PFSK-1 (cell line): ENCODE data around the gene SLITRK4.

ENCODE experiments used
- FOXP2 ChIP-seq: optimal IDR thresholded peaks from 2 replicates; pipeline ENCODE3; 2011; ENCODE audit warnings: borderline replicate concordance, control low read depth, inconsistent platforms; ENCODE audit not compliant: insufficient read depth; ENCODE audit errors: extremely low read length, extremely low read depth
- POLR2AphosphoS5 ChIP-seq: IDR thresholded peaks from 2 replicates; pipeline ENCODE4 v1.6.1; 2012; ENCODE audit warnings: low read depth, mild to moderate bottlenecking, control low read depth, low read length, moderate library complexity
- REST ChIP-seq, 2 experiments: IDR thresholded peaks; 2 replicates each; pipeline versions ENCODE4 v1.6.1 to v1.8.0; 2011 to 2012; ENCODE audit warnings: low read depth in 2 of 2, low read length in 2 of 2, control low read depth in 1 of 2, inconsistent platforms in 1 of 2, mild to moderate bottlenecking in 1 of 2, moderate library complexity in 1 of 2; ENCODE audit not compliant: insufficient read depth in 1 of 2
- SIN3A ChIP-seq: IDR thresholded peaks from 2 replicates; pipeline ENCODE4 v1.6.1; 2012; ENCODE audit warnings: mild to moderate bottlenecking, low read length, moderate library complexity, borderline replicate concordance; ENCODE audit not compliant: insufficient read depth
- TAF1 ChIP-seq: IDR thresholded peaks from 2 replicates; pipeline ENCODE4 v1.6.1; 2012; ENCODE audit warnings: low read length, control low read depth, borderline replicate concordance; ENCODE audit not compliant: insufficient read depth

SLITRK4 gene

GRCh38 chrX:143632625-143633410 is 3.1 kb downstream of the SLITRK4 start:
- TF ChIP-seq REST (IDR thresholded peaks at IDR 0.05; ENCODE audit: insufficient read depth in 1 of 2, low read depth in 2 of 2, low read length in 2 of 2), result no peak
- no peak for TF ChIP-seq FOXP2
- TF ChIP-seq TAF1, result no peak
- TF ChIP-seq POLR2AphosphoS5, result no peak
- no peak for TF ChIP-seq SIN3A

GRCh38 chrX:143623657-143624056 is 12.2 kb downstream of the SLITRK4 start:
- TF ChIP-seq POLR2AphosphoS5 (no peak), TAF1 (no peak), FOXP2 (no peak), REST (IDR thresholded peaks at IDR 0.05; ENCODE audit: insufficient read depth in 1 of 2, low read depth in 2 of 2, low read length in 2 of 2) (no peak), SIN3A (no peak)

GRCh38 chrX:143621276-143621675 is 14.6 kb downstream of the SLITRK4 start:
- no peak for TF ChIP-seq TAF1
- TF ChIP-seq REST (IDR thresholded peaks at IDR 0.05; ENCODE audit: insufficient read depth in 1 of 2, low read depth in 2 of 2, low read length in 2 of 2), result no peak
- no peak for TF ChIP-seq SIN3A
- no peak for TF ChIP-seq POLR2AphosphoS5
- no peak for TF ChIP-seq FOXP2

- TF ChIP-seq REST (IDR thresholded peaks at IDR 0.05; ENCODE audit: insufficient read depth in 1 of 2, low read depth in 2 of 2, low read length in 2 of 2) (no peak), FOXP2 (no peak), TAF1 (no peak), SIN3A (no peak), POLR2AphosphoS5 (no peak)
Measured at GRCh38 chrX:143615851-143616250, 20.1 kb downstream of the SLITRK4 start.
